Sigmoid colon (tissue), 4 donors: ENCODE results near the gene SPTBN1.

Experiments
- EP300 ChIP-seq, 4 donors: sonication (generic); formaldehyde crosslinking; IDR thresholded peaks; one replicate each; pipeline ENCODE4 v1.6.1; 2017; ENCODE audit warnings: antibody characterized with exemption in 4 of 4
- POLR2A ChIP-seq, 2 donors: fragments of 450-650 bp; IDR thresholded peaks; one replicate each; pipeline ENCODE4 v1.6.1; 2016; ENCODE audit warnings: antibody characterized with exemption in 2 of 2, mild to moderate bottlenecking in 2 of 2, moderate library complexity in 2 of 2
- POLR2AphosphoS5 ChIP-seq, 4 donors: sonication (generic); formaldehyde crosslinking; IDR thresholded peaks; one replicate each; pipeline ENCODE4 v1.6.1; 2017; ENCODE audit warnings: antibody characterized with exemption in 4 of 4
- TF ChIP-seq, protein P1 (sequence below), 4 experiments: fragments of 450-650 bp in 3 of 4; fragments of 200-600 bp in 1 of 4; IDR thresholded peaks; one replicate each; pipeline ENCODE4 v1.5.1; 2016 to 2019; ENCODE audit warnings: antibody characterized with exemption in 4 of 4, mild to moderate bottlenecking in 3 of 4, moderate library complexity in 2 of 4

DNA sequence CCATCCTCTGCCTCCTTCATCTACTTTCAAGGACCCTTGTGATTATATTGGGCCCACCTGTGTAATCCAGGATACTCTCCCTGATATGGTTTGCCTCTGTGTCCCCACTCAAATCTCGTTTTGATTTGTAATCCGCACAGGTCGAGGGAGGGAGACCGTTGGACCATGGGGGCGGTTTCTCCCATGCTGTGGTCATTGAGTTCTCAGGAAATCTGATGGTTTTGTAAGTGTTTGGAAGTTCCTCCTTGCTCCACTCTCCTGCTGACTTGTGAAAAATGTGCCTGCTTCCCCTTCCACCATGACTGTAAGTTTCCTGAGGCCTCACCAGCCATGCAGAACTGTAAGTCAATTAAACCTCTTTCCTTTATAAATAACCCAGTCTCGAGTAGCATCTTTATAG is 225.3 kb downstream of the SPTBN1 start:
- TF ChIP-seq, protein P1, sequence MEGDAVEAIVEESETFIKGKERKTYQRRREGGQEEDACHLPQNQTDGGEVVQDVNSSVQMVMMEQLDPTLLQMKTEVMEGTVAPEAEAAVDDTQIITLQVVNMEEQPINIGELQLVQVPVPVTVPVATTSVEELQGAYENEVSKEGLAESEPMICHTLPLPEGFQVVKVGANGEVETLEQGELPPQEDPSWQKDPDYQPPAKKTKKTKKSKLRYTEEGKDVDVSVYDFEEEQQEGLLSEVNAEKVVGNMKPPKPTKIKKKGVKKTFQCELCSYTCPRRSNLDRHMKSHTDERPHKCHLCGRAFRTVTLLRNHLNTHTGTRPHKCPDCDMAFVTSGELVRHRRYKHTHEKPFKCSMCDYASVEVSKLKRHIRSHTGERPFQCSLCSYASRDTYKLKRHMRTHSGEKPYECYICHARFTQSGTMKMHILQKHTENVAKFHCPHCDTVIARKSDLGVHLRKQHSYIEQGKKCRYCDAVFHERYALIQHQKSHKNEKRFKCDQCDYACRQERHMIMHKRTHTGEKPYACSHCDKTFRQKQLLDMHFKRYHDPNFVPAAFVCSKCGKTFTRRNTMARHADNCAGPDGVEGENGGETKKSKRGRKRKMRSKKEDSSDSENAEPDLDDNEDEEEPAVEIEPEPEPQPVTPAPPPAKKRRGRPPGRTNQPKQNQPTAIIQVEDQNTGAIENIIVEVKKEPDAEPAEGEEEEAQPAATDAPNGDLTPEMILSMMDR (IDR thresholded peaks at IDR 0.05) = no peak
- no peak for TF ChIP-seq POLR2A (IDR thresholded peaks at IDR 0.05)
- no peak for TF ChIP-seq POLR2AphosphoS5 (IDR thresholded peaks at IDR 0.05)
- TF ChIP-seq EP300 (IDR thresholded peaks at IDR 0.05) = no peak
